HepG2 (cell line): ENCODE measurements around the gene PGAP3. TPM values are rescaled to one million over a fixed set of nuclear protein-coding genes. Genes with fewer than 3 reads are reported as not detected.

Experiments
- ATAC-seq: fragments of 200-7000 bp; cut with Tn5 transposase; 3 replicates; pipeline ENCODE4 v1.9.1; 2020; ENCODE audit warnings: mild to moderate bottlenecking, moderate library complexity
- BruUV-seq: library from RNA; stranded (reverse); fragments of 400-500 nt; replicated peaks from 2 replicates; lab custom pipeline; 2021; lab: Mats Ljungman, UMichigan
- CTCF ChIA-PET: fragments of 300-600 bp; formaldehyde crosslinking; extraction: SDS; loops from one replicate; lab custom pipeline; 2021; ENCODE audit warnings: low total read pairs, inconsistent platforms, low intra/inter-chr PET ratio; lab: Yijun Ruan, JAX
- POLR2A ChIA-PET: fragments of 350-600 bp; sonication (Branson Sonifier 250); formaldehyde crosslinking; loops from one replicate; lab custom pipeline; 2020; ENCODE audit warnings: antibody characterized with exemption, inconsistent platforms; lab: Yijun Ruan, JAX
- DNase-seq: peaks from one replicate; pipeline ENCODE4 v3.0.0-alpha.2; 2015; ENCODE audit warnings: low spot score
- FAIRE-seq: peaks from 3 replicates; lab custom pipeline; 2011; peaks lifted over from hg19 to GRCh38; lab: Jason Lieb, UNC
- H2AFZ ChIP-seq: one replicate; pipeline ENCODE4 v1.6.1; 2011; ENCODE audit warnings: low read length, inconsistent platforms
- H3K27ac ChIP-seq: fragments of 300-600 bp; 3 replicates; pipeline ENCODE4 v1.8.0; 2011; ENCODE audit warnings: mixed run types, mild to moderate bottlenecking, mixed read lengths, low read length, inconsistent platforms; ENCODE audit not compliant: insufficient read depth; ENCODE audit errors: extremely low read length
- H3K27me3 ChIP-seq, 2 experiments: fragments of 200-600 bp in 1 of 2; 2 replicates in 1 of 2; 3 replicates in 1 of 2; pipeline versions ENCODE4 v1.6.0 to v1.8.0; 2011; ENCODE audit warnings: low read length in 2 of 2, mild to moderate bottlenecking in 2 of 2, moderate library complexity in 2 of 2, inconsistent platforms in 1 of 2; ENCODE audit not compliant: insufficient read depth in 2 of 2, control insufficient read depth in 1 of 2
- H3K36me3 ChIP-seq, 2 experiments: fragments of 200-600 bp in 1 of 2; replicated peaks in 1 of 2; 2 replicates in 1 of 2; 3 replicates in 1 of 2; pipeline versions ENCODE4 v1.5.1 to v1.8.0; 2011; ENCODE audit warnings: low read length in 2 of 2, inconsistent platforms in 1 of 2; ENCODE audit not compliant: insufficient read depth in 2 of 2, control insufficient read depth in 1 of 2
- H3K4me1 ChIP-seq: 2 replicates; pipeline ENCODE4 v1.5.1; 2012; ENCODE audit warnings: low read length, inconsistent platforms; ENCODE audit not compliant: insufficient read depth
- H3K4me2 ChIP-seq: 2 replicates; pipeline ENCODE4 v1.6.0; 2011; ENCODE audit warnings: low read depth, low read length, inconsistent platforms
- H3K4me3 ChIP-seq, 3 experiments: fragments of 200-600 bp in 1 of 3; sonication (generic), shearing (Covaris generic) in 1 of 3; replicated peaks in 1 of 3; 2 replicates each; pipeline ENCODE4 v1.5.1; 2011 to 2016; ENCODE audit warnings: low read length in 3 of 3, inconsistent platforms in 2 of 3, low read depth in 2 of 3, mild to moderate bottlenecking in 2 of 3, control low read depth in 1 of 3, mixed read lengths in 1 of 3; ENCODE audit not compliant: insufficient read depth in 1 of 3
- H3K79me2 ChIP-seq: one replicate; pipeline ENCODE4 v1.6.1; 2011; ENCODE audit warnings: low read length, inconsistent platforms; ENCODE audit not compliant: insufficient read depth
- H3K9ac ChIP-seq: 2 replicates; pipeline ENCODE4 v1.6.0; 2011; ENCODE audit warnings: mild to moderate bottlenecking, low read depth, low read length, inconsistent platforms; ENCODE audit not compliant: insufficient read depth
- H3K9me3 ChIP-seq: 2 replicates; pipeline ENCODE4 v1.5.1; 2012; ENCODE audit warnings: mild to moderate bottlenecking, low read length
- H4K20me1 ChIP-seq: 2 replicates; pipeline ENCODE4 v1.6.0; 2011; ENCODE audit warnings: inconsistent platforms, mild to moderate bottlenecking, low read length, moderate library complexity; ENCODE audit not compliant: insufficient read depth
- AHR ChIP-seq: IDR thresholded peaks from 2 replicates; pipeline ENCODE4 v1.6.1; 2018; ENCODE audit warnings: missing genetic modification reagents, missing compliant biosample characterization
- GABPA ChIP-seq, 2 experiments: IDR thresholded peaks; 2 replicates each; pipeline ENCODE4 v1.6.1; 2011 to 2016; ENCODE audit warnings: low read depth in 2 of 2, low read length in 1 of 2, missing biosample characterization in 1 of 2, missing genetic modification characterization in 1 of 2
- PHF20 ChIP-seq: sonication (generic); formaldehyde crosslinking; IDR thresholded peaks from 2 replicates; pipeline ENCODE4 v1.5.0; 2020; ENCODE audit warnings: mild to moderate bottlenecking, missing genetic modification reagents
- POLR2AphosphoS2 ChIP-seq: IDR thresholded peaks from 2 replicates; pipeline ENCODE4 v1.6.1; 2011; ENCODE audit warnings: low read depth, low read length, improper control_type of control experiment
- TCF7 ChIP-seq: sonication (generic); IDR thresholded peaks from 2 replicates; pipeline ENCODE4 v1.6.1; 2016; ENCODE audit warnings: antibody characterized with exemption, low read depth
- TP53 ChIP-seq: sonication (generic); formaldehyde crosslinking; conservative IDR thresholded peaks from 2 replicates; pipeline ENCODE4 v1.4.0; 2020; ENCODE audit warnings: missing genetic modification reagents
- TSC22D2 ChIP-seq: sonication (generic); formaldehyde crosslinking; IDR thresholded peaks from 2 replicates; pipeline ENCODE4 v1.5.1; 2020; ENCODE audit warnings: missing genetic modification reagents, mild to moderate bottlenecking, borderline replicate concordance
- ZNF143 ChIP-seq: sonication (generic); formaldehyde crosslinking; IDR thresholded peaks from 2 replicates; pipeline ENCODE4 v1.4.0; 2020; ENCODE audit warnings: missing genetic modification reagents
- ZNF274 ChIP-seq: sonication (generic); formaldehyde crosslinking; IDR thresholded peaks from 2 replicates; pipeline ENCODE4 v1.5.1; 2020; ENCODE audit warnings: mild to moderate bottlenecking, missing genetic modification reagents
- ZNF446 ChIP-seq: sonication (generic); formaldehyde crosslinking; IDR thresholded peaks from 2 replicates; pipeline ENCODE4 v1.5.0; 2020; ENCODE audit warnings: mild to moderate bottlenecking, missing genetic modification reagents
- ZNF556 ChIP-seq: sonication (generic); formaldehyde crosslinking; IDR thresholded peaks from 2 replicates; pipeline ENCODE4 v1.4.0; 2020; ENCODE audit warnings: mild to moderate bottlenecking, missing genetic modification reagents, borderline replicate concordance
- ZNF782 ChIP-seq: sonication (generic); formaldehyde crosslinking; IDR thresholded peaks from 2 replicates; pipeline ENCODE4 v1.4.0; 2020; ENCODE audit warnings: missing genetic modification reagents, mild to moderate bottlenecking, borderline replicate concordance
- ZNF790 ChIP-seq: sonication (generic); formaldehyde crosslinking; IDR thresholded peaks from 2 replicates; pipeline ENCODE4 v1.8.0; 2022; ENCODE audit warnings: missing genetic modification reagents, mild to moderate bottlenecking, borderline replicate concordance
- ZNF839 ChIP-seq: sonication (generic); formaldehyde crosslinking; IDR thresholded peaks from 2 replicates; pipeline ENCODE4 v1.4.0; 2020; ENCODE audit warnings: missing genetic modification reagents, mild to moderate bottlenecking, borderline replicate concordance
- WGBS: methylation state at CpG from one replicate; pipeline ENCODE4 v1.1.6; 2017; ENCODE audit warnings: low lambda C conversion rate; 5-methylcytosine and 5-hydroxymethylcytosine counted together
- in situ Hi-C: cut with HindIII; loops from 2 replicates; pipeline ENCODE4 v1.10.0; 2017; ENCODE audit warnings: low pct_unique_long_range_greater_than_20kb; ENCODE audit not compliant: extremely low pct_ligation_motif_present
- intact Hi-C: fragments of 100-400 bp; cut with micrococcal nuclease; formaldehyde crosslinking; loops from one replicate; pipeline ENCODE4 v1.10.0; 2022; ENCODE audit not compliant: unreplicated experiment
- polyA plus RNA-seq, 8 experiments: library from polyadenylated mRNA; depleted of rRNA in 3 of 8; stranded (reverse) in 7 of 8; unstranded in 1 of 8; fragments of >200 nt; fragmentation: Illumina TruSeq in 4 of 8; extraction: Trizol in 4 of 8; gene quantifications; 2 replicates each; pipeline versions ENCODE4 v1.2.1 to v1.2.3, GENCODE V29; 2011 to 2016; ENCODE audit warnings: low read depth in 4 of 8, missing spikeins in 1 of 8, mixed read lengths in 1 of 8; ENCODE audit not compliant: insufficient read depth in 1 of 8
- total RNA-seq, 5 experiments: library from RNA; depleted of rRNA; stranded (reverse); fragments of >200 nt; fragmentation: Illumina TruSeq; extraction: Trizol; gene quantifications; 2 replicates each; pipeline ENCODE4 v1.2.3, GENCODE V29; 2016; ENCODE audit warnings: low read depth in 1 of 5
- TF ChIP-seq, protein P1 (sequence below): sonication (generic); formaldehyde crosslinking; IDR thresholded peaks from 2 replicates; pipeline ENCODE4 v1.5.0; 2020; ENCODE audit warnings: mild to moderate bottlenecking, missing genetic modification reagents
- TF ChIP-seq, protein P2 (sequence below): sonication (generic); formaldehyde crosslinking; IDR thresholded peaks from 2 replicates; pipeline ENCODE4 v1.4.0; 2020; ENCODE audit warnings: mild to moderate bottlenecking, missing genetic modification reagents, borderline replicate concordance
- TF ChIP-seq, protein P3 (sequence below): sonication (generic); formaldehyde crosslinking; conservative IDR thresholded peaks from 2 replicates; pipeline ENCODE4 v1.4.0; 2020; ENCODE audit warnings: missing genetic modification reagents

Gene PGAP3
- total and polyA plus RNA-seq, 2 of the 13 experiments (the other 11 are each of a cell fraction or from before 2014, with no cell fraction given) = 11.9 to 14.6 TPM

DNA sequence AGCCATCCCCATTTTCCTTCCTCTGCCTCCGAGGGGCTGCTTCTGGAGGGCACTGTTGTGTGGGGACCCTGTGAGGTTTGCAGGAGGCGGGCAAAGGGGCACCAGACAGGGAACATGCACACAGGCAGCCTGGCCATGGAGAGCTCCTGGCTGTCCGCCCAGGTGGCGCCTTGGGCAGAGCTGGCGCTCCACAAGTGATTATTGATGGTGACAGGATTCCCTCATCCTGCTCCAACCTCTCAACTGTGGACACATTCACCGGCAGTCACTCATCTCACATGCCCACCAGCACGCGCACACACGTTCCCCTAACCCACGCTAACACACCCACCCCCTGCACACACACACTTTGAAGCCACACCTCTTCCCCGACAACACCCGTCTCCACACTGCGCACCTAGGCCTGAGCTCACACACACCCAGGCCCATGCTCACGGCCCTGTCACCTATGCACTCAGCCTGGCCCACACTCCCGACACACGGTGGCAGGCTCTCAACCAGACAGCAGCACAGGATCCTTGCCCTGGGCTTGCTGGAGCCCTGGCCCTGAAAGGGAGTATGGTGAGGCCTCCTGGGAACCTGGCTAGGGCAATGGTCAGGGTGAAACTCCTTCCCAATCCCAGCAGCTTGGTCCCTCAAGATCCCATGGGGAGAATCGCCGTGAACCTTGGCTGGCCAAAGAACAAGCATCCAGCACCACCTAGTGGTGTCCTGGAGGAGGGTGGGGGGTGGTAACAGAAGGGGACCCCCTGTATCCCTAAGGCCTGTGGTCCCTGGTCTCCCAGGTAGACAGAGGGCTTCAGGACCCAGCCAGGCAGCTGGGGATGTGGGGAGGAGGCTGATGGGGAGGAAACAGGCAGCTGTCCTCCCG lies 16.0 kb downstream of the PGAP3 start:
- H3K4me3 ChIP-seq = peak overlapping the region; percentile 19 to 69 (median 47); a peak in 5 of 6 replicates
- no peak overlapping the region for H3K27ac ChIP-seq
- FAIRE-seq (peak; percentile 81), ATAC-seq (peak; percentile 69), DNase-seq (peak; percentile 67)
- in situ Hi-C loops = loop anchor here (5.0 kb wide), 2 partner anchors 50 to 80 kb away; no protein-coding TSS in a partner anchor
- no peaks in the 10 kb centered on the region for H3K79me2 ChIP-seq
- H3K9ac ChIP-seq = peak overlapping the region; percentile 60; the same call in 1 of the 2 replicates
- peak overlapping the region; percentile 95 for H3K4me2 ChIP-seq
- 30% methylated on average over 16 of the region's 19 CpGs for WGBS
- ChIA-PET POLR2A (interaction anchor here (0.6 to 9.4 kb wide), 12 partner anchors 16 to 428 kb away, joined by 3 to 96 read pairs (median 6); partner anchors contain the start of genes ERBB2, GRB7, MIEN1 and PGAP3), CTCF (interaction anchor here (1.2 to 8.5 kb wide), 6 partner anchors 37 to 124 kb away, joined by 4 to 136 read pairs (median 9); partner anchors contain the start of gene MIEN1)
- H3K4me1 ChIP-seq = peaks cover 80% of the 10 kb centered on the region
- peaks cover 9 to 38% of the 10 kb centered on the region in 2 experiments for H3K27me3 ChIP-seq
- intact Hi-C loops = loop anchor here (1.0 to 5.0 kb wide), 2 partner anchors 46 to 80 kb away; no protein-coding TSS in a partner anchor
- no peaks in the 10 kb centered on the region for H3K36me3 ChIP-seq
- no peaks in the 10 kb centered on the region for H3K9me3 ChIP-seq
- TSS peak; percentile 50 for BruUV-seq
- H4K20me1 ChIP-seq = no peaks in the 10 kb centered on the region
- peak overlapping the region; percentile 83 for H2AFZ ChIP-seq
- no peak for TF ChIP-seq GABPA (IDR thresholded peaks at IDR 0.05; ENCODE audit: low read depth, low read length)
- no peak; the same call in 1 of the 2 replicates for TF ChIP-seq GABPA (CRISPR knock-in tag; IDR thresholded peaks at IDR 0.05; ENCODE audit: low read depth)
- TF ChIP-seq PHF20 (CRISPR knock-in tag) = no peak
- peak; percentile 77; the same call in 1 of the 2 replicates for TF ChIP-seq ZNF556
- TF ChIP-seq TCF7 = no peak
- TF ChIP-seq ZNF274 (CRISPR knock-in tag) = peak; percentile 85; the same call in 1 of the 2 replicates
- TF ChIP-seq TP53 (CRISPR knock-in tag) = no peak
- TF ChIP-seq POLR2AphosphoS2 = no peak
- TF ChIP-seq ZNF839 (CRISPR knock-in tag) = peak; percentile 62; the same call in 1 of the 2 replicates
- TF ChIP-seq ZNF446 (CRISPR knock-in tag) = no peak
- peak; percentile 88 for TF ChIP-seq ZNF782 (CRISPR knock-in tag)
- TF ChIP-seq, protein P1, sequence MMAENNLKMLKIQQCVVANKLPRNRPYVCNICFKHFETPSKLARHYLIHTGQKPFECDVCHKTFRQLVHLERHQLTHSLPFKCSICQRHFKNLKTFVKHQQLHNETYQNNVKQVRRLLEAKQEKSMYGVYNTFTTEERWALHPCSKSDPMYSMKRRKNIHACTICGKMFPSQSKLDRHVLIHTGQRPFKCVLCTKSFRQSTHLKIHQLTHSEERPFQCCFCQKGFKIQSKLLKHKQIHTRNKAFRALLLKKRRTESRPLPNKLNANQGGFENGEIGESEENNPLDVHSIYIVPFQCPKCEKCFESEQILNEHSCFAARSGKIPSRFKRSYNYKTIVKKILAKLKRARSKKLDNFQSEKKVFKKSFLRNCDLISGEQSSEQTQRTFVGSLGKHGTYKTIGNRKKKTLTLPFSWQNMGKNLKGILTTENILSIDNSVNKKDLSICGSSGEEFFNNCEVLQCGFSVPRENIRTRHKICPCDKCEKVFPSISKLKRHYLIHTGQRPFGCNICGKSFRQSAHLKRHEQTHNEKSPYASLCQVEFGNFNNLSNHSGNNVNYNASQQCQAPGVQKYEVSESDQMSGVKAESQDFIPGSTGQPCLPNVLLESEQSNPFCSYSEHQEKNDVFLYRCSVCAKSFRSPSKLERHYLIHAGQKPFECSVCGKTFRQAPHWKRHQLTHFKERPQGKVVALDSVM = no peak
- TF ChIP-seq ZNF143 (CRISPR knock-in tag) = peak; percentile 40; the same call in 1 of the 2 replicates
- TF ChIP-seq, protein P2, sequence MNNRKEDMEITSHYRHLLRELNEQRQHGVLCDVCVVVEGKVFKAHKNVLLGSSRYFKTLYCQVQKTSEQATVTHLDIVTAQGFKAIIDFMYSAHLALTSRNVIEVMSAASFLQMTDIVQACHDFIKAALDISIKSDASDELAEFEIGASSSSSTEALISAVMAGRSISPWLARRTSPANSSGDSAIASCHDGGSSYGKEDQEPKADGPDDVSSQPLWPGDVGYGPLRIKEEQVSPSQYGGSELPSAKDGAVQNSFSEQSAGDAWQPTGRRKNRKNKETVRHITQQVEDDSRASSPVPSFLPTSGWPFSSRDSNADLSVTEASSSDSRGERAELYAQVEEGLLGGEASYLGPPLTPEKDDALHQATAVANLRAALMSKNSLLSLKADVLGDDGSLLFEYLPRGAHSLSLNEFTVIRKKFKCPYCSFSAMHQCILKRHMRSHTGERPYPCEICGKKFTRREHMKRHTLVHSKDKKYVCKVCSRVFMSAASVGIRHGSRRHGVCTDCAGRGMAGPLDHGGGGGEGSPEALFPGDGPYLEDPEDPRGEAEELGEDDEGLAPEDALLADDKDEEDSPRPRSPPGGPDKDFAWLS (CRISPR knock-in tag) = no peak
- TF ChIP-seq AHR = no peak
- TF ChIP-seq, protein P3, sequence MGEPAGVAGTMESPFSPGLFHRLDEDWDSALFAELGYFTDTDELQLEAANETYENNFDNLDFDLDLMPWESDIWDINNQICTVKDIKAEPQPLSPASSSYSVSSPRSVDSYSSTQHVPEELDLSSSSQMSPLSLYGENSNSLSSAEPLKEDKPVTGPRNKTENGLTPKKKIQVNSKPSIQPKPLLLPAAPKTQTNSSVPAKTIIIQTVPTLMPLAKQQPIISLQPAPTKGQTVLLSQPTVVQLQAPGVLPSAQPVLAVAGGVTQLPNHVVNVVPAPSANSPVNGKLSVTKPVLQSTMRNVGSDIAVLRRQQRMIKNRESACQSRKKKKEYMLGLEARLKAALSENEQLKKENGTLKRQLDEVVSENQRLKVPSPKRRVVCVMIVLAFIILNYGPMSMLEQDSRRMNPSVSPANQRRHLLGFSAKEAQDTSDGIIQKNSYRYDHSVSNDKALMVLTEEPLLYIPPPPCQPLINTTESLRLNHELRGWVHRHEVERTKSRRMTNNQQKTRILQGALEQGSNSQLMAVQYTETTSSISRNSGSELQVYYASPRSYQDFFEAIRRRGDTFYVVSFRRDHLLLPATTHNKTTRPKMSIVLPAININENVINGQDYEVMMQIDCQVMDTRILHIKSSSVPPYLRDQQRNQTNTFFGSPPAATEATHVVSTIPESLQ (CRISPR knock-in tag) = no peak
- no peak for TF ChIP-seq TSC22D2 (CRISPR knock-in tag)
- TF ChIP-seq ZNF790 (CRISPR knock-in tag) = no peak
